GM19438 (cell line): Measurements from ENCODE around the gene ATXN8OS.
"Not testable (repeated sequence)": the region's sequence is repeated elsewhere in the genome, so short reads cannot be mapped to it uniquely, and the experiment has no call there.

ENCODE experiments used
- ATAC-seq: cut with Tn5 transposase; IDR thresholded peaks from one replicate; pipeline ENCODE4 v1.9.1; 2021; ENCODE audit warnings: low read depth; ENCODE audit not compliant: unreplicated experiment

ATXN8OS gene

DNA sequence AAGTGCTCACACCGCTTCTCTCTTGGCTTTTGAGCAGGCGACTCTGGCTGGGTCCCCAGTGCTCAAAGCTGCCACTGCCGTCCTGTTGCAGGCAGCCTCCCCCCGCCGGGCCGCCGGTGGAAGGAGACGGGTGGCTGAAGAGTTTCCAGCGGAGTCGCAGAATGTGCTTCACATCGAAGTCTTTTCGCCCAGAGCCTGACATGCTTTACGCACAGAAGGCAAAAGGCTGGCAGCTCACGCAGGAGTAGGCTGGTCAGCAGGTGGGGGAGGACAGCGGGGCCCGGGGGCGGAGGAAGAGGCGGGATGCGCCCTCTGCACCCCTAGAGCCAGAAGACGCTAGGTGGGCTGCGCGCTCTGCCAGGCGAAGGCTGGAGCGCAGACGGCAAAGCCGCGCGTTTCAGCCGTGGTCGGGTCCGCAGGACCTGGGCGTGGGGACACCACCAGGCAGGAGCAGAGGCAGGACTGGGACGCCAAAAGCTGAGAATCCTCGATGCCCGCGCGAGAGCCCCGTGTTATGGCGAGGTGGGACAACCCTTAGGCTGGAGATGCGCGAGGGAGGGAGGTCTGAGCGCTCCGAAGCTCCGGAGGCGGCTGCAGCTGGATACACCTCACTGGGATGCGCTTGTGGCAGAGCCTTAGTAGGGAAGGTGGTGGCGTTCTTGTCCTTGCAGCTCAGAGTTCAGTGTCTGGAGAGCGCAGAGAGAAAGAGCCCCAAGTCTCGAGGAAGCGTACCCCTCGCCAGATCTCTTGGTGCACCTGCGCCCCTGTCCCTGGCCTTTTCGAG lies at the start of gene ATXN8OS:
ATXN8OS (plus strand) TSS at position 329 of the 784 bp plus-strand sequence.
- no peak for ATAC-seq

DNA sequence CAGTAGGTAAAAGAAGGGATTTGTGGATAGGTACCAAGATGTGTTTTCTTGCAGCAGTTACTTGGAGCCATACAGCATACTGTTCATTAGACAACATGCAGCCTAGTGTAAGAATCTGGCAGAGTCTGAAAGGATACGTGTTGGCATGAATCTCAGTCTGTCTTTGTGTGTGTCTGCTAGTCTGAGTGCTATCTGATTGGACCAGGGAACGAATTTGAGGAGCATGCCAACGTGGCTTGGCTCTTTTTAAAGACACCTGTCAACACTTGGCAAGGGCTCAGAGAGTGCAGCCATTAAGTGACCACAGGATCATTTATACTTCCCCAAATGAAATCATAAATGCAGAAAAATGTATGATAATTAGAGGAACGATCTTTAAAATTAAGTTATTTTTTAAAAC lies 27.6 kb upstream of the ATXN8OS start:
- ATAC-seq: no peak

DNA sequence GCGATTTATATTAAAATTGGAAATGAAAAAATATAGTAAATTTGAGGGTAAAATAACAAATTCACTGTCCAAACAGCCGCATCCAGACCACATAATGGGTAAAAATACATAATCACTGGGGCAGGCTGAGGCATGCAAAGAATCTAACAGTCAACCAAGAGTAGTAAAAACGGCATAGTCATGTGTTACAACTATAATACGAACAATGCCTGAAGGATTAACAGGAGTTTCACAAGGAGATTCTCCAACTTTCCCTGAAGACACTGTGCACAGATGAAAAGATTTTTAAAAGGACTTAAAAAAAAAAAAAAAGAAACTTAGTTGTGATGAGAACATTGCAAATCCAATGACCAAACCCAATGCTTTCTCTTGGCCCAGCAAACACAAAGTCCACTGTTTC lies 20.4 kb upstream of the ATXN8OS start:
- ATAC-seq: no peak

DNA sequence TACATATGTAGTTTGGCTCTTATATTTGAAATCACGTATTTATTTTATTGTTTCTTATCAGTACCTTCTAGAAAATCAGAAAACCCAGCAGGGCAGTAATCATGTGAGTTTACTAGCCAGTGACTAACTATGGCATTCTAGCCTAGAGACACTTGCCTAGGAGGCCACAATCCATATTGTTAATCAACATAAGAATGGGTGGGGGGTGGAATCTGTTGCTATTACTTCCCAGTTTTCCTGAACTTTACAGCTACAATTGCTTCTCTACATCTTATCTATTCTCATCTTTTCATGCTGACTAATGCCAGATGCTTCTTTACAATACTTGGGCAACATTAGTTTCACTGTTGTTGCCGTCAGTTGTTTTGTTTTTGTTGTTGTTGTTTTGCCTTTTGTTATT lies 18.7 kb upstream of the ATXN8OS start:
- no peak for ATAC-seq

DNA sequence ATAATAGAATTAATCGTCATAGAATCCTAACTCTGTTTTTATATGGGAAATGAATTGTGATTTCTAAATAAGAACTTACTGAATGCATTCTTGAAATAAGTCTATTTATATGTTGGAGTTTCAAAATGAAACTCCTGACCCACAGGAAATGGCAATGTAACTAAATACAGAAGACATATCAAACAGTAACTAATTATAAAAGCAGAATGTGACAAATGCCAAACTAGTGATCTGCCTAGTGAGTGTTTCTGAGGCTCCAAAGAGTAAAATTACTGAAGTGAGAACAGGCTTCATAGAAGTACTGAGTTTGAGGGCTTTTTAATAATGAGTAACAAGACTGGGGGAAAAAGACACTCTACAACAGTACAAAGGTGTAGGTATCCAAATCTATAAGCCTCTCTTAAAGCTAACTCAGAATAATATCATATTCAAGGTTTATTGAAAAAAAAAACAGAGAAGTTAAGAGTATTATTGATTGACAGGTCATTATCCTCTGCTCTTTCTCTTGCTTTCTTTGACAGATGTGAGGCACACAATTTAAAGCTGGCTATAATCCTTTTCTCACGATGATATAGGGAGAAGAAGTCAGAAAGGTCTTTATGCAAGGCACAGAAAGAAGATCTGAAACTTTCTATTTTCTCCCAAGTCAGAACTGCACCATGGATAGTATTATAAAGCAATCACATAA lies 17.4 kb upstream of the ATXN8OS start:
- ATAC-seq: no peak

DNA sequence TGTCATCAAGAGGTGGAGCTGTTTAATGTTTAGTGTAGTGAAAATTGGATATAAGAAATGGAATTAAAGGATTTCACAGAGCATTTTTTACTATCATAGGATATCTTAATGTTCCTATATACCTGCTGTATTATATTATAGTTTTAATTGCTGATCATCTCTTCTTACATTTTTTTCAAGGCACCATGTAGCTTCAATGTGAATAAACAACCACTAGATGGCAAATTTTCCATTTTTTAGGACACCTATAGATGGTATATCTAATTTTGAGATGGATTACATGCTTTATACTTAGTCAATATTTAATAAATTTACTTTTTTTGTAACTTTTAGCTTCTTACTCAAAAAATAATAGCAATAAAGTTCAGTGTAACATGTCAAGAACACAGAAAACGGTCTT lies 9.0 kb upstream of the ATXN8OS start:
- ATAC-seq: no peak

DNA sequence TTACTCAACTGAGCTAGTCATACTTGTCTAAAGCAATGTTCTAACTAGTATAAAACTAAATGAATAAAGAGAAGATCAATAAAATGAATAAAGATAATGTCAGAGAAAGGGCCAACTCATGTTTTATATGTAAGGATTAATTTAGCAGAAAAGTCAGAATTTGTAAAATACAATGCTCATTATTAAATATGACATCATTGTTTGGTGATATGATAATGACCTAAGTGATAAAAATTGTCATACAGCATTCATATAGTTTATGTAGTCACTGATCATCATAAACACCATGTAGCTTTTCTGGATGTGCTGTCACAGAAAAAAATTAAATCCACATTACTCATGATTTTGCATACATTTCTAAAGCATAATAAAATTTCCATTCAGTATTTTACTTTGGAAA lies 3.1 kb upstream of the ATXN8OS start:
- no peak for ATAC-seq

DNA sequence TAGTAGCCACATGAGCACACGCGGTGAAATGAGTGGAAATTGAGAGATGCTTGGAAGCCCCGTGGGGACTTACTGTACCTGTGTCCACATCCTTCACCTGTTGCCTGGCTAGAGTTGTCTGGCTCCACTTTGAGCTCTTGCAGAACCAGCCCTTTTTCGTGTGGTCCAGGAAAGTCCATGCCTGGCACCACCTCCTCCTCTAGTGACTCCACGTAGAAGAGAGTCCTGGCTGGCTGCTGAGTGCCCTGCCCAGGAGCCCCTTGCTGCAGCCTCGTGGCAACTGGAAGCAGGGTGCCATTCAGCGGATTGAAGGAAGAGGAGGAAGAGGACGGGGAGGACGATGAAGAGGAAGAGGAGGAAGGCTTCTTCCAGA lies 515 bp upstream of the ATXN8OS start:
- no peak for ATAC-seq

DNA sequence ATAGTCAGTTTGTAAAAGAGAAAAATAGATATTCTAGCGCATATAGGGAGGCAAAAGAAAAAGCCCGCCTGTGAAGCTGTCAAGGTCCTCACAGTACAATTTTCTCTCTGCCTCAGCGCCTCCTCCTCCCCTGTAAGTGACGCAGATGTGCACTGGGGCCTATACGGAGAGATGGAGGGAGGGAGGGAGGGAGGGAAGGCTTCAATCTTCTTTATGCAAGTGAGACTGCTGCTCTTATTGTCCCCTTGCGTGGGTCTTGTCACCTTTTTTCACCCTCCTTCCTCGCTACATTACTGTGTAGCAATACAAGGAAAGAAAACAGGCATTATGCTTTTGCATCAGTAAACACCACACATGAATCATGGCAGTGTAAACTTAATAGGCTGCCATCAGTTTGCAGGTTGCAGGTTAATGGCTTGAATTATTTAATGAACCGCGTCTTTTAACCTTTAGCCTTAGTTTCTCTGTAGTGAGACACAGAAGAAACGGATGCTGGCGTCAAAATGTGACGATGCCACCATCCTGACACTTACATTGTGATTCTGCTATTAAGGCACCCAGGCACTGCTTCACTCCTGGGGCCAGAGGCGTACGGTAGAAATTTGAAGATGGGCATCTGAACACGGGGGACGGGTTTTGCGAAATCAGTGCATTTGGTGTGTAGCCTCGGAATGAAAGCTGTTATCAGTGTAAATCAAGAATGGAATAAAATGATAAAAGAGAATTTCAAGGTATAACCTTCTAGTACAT lies 905 bp downstream of the ATXN8OS start, which contains the start of gene KLHL1:
KLHL1 (minus strand) TSS at position 97 of the 750 bp plus-strand sequence. CDS start 753 bp downstream, outside the sequence.
- ATAC-seq: no peak

DNA sequence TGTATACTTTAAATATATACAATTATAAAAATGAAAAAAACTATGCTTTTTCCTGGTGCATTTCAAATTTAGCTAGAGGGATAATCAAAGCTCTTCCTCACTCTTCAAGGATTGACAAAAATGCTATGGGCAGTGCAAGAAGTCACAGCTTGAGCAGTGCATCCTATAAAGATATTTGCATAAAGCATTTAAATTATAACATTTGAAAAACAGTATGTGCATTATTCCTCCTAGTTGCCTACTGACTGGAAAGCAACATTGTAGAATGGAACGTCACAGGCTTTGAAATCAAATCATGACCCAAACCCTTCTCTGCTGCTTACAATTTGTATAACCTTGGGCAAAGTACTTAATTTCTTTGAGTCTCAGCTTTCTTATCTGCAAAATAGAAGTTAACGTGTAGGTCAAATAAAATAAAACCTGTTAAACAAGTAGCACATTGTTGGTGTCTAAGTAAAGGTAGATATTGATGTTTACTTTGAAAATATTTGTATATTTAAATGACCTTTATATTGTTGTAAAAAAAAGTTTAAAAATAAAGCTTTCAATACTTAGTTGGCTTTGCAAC lies 9.8 kb downstream of the ATXN8OS start:
- no peak for ATAC-seq

DNA sequence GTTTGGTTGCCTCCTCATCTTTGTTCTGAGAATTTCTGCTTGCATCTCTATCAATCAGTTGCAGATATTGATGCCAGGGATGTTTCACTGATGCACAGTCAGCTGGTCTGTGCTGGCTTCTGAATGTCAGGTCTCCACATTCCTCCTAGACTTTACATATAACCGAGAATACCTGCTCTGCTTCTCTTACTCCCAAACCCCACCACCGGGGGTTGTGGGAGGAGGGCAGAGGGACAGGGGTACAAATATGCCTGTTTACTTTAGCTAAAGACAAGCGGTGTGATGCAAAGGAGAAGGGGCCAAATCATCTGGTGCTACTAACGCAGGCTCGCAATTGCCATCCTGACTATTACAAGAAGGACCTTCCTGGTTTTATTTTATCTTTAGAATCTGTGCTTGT lies 18.1 kb downstream of the ATXN8OS start:
- ATAC-seq: no peak

DNA sequence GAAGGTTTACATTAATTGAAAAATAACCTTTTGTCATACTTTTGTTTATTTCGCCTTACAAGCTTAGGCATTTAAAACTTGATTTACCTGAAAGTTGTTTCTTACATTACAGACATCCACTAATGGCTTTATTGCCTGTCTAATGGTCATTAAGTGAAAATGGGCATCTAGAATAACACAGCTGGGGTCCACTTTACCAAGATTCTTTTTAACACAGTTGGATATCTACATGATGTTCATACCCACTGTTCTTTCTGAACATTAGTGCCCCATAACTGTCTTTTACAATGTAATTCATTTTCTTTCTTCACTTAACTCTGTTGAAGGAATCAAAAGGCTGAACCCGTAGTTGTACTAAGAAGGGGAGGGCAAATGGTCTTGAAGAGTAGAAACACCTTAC lies 20.5 kb downstream of the ATXN8OS start:
- no peak for ATAC-seq

DNA sequence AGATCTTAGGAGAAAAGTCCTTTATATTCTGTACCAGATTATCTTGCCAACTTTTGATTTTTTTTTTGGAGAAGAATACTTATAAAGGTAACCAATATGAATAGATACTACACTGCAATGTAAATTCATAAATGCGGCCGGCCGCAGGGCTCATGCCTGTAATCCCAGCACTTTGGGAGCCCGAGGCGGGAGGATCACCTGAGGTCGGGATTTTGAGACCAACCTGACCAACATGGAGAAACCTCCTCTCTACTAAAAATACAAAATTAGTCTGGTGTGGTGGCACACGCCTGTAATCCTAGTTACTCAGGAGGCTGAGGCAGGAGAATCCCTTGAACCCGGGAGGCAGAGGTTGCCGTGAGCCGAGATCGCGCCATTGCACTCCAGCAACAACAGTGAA lies 35.0 kb downstream of the ATXN8OS start:
- ATAC-seq: not testable (repeated sequence)

DNA sequence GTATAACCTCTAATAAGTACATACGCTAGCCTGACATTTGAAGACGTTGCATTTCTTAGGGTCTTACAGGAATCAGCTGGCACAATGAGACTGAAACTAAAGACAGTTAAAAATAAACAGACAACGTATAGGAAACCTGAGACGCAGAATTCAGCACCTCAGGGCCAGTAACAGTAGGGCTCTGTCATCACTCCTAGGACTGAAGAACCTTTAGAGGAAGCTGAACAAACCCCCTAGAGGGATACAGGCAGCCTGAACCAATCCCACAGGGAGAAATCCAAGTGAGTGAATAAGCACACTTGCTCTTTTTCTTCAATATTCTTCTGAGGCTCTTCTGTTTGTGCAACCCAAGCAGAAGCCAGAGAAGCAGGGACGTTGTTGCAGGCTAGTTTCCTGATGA lies 54.5 kb downstream of the ATXN8OS start:
- no peak for ATAC-seq

DNA sequence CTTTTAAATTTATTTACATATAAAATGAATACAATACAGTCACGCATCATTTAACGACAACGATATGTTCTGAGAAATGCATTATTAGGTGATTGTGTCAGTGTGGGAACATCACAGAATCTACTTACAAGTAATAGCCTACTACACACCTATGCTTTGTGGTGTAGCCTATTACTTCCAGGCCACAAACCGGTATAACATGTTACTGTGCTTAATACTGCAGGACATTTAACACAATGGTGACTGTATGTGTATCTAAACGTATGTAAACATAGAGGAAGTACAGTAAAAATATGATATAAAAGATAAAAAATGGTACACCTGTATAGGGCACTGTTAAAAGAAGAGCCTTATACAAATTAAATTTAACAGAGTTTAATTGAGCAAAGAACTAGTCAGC lies 63.1 kb downstream of the ATXN8OS start:
- ATAC-seq: no peak

DNA sequence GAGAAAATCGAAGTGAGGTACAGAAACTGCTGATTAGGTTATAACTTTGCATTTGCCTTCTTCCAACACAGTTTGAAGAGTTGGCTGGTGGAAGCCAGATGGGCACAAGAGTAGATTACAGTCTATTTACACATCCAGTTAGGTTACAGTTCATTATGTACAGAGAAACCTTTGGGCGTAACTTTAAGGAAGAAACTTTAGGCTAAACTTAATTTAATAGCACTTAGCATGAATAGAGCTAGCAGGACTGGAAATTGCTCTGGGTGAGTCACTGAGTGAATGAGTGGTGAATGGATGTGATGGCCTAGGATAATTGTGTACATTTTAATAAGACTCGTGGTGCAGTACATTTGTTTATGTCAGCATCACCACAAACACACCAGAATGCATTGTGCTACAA lies 63.5 kb downstream of the ATXN8OS start:
- no peak for ATAC-seq

DNA sequence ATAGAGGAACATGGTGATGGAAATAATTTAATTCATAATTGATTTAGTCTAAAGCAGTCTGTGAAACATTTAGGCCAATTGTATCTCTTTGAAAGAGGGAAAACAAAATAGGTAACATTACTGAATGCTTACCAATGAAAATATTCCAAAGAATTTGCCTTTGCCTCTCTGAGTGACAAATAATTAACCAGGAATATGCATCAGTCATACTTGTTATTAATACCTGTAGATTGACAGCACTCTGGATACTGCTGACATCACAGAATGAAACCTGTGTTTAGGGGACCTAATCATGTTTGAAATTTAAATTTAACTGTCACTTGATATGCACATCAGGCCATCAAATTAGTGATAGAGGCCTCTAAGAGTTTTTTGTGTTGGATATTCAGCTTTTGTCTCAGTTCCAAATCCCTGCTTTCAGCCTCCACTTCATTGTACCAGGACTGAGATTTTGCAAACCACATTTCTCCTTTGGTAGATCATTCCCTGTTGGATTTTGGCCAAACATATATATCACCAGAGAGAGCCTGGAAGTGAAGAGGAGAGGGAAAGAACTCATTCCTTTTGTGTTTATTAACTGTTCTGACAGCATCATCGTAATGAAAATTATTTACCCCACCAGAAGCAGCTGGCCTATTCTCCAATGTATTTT lies 65.4 kb downstream of the ATXN8OS start:
- ATAC-seq: no peak

DNA sequence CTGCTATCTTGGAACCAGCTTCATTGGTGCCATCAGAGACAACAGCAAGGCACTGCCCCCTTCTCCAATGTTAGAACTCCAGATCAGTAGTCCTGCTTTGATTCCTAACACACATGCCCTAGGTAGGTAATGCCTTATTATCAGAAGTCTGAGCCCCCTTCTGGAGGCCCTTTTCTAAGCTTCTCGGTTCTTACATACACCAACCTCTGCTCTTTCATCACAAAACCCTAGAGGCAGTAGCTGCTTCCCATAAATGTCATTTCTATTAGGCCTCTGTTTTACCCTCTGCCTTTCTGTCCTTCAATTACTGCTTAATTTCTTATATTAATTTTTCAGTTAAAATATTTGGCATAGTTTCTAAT lies 66.0 kb downstream of the ATXN8OS start:
- no peak for ATAC-seq

DNA sequence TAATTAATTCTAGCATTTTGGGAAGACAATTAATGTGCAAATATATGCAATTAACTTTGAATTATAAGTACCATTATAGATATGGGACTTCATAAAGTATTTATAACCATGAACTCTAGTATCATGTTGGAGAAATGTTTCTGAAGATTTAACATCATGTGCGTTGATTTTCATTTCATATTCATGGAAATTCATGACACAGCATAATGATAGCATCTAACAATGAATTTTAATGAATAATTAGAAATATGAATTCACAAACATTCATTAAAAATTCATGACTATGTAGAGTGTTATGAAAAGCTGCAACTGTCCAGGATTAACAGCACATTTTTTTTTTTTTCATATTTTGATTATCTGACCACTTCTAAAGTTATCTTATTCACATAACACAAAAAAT lies 70.7 kb downstream of the ATXN8OS start:
- no peak for ATAC-seq
